Loucy (cell line): ENCODE data around the gene PIP5K1C.

ENCODE experiments used
- H2AFZ ChIP-seq: fragments of 200-600 bp; sonication (generic); 2 replicates; pipeline ENCODE4 v1.6.0; 2016; ENCODE audit warnings: antibody characterized with exemption, mild to moderate bottlenecking, low read length, moderate library complexity
- H3F3A ChIP-seq: fragments of 200-600 bp; 2 replicates; pipeline ENCODE4 v1.6.0; 2016; ENCODE audit warnings: antibody characterized with exemption, low read depth, mild to moderate bottlenecking
- H3K27me3 ChIP-seq: fragments of 200-600 bp; sonication (generic); 2 replicates; pipeline ENCODE4 v1.6.1; 2014; ENCODE audit warnings: low read length, mild to moderate bottlenecking; ENCODE audit not compliant: insufficient read depth, poor library complexity, severe bottlenecking
- H3K36me3 ChIP-seq: fragments of 200-600 bp; sonication (generic); 2 replicates; pipeline ENCODE4 v1.6.1; 2016; ENCODE audit warnings: low read length; ENCODE audit not compliant: insufficient read depth
- H3K4me1 ChIP-seq: fragments of 200-600 bp; sonication (generic); 2 replicates; pipeline ENCODE4 v1.5.1; 2014; ENCODE audit warnings: low read length, mild to moderate bottlenecking; ENCODE audit not compliant: insufficient read depth, poor library complexity, severe bottlenecking
- H3K4me2 ChIP-seq: fragments of 200-600 bp; sonication (generic); 2 replicates; pipeline ENCODE4 v1.6.0; 2014; ENCODE audit warnings: antibody characterized with exemption, low read length, low read depth, mild to moderate bottlenecking; ENCODE audit not compliant: poor library complexity, severe bottlenecking
- H3K4me3 ChIP-seq: fragments of 200-600 bp; sonication (generic); 2 replicates; pipeline ENCODE4 v1.5.1; 2014; ENCODE audit warnings: low read length, mild to moderate bottlenecking, mixed read lengths; ENCODE audit not compliant: poor library complexity, severe bottlenecking
- H3K79me2 ChIP-seq: fragments of 200-600 bp; sonication (generic); 2 replicates; pipeline ENCODE4 v1.6.1; 2014; ENCODE audit warnings: low read length; ENCODE audit not compliant: insufficient read depth
- H3K9ac ChIP-seq: fragments of 200-600 bp; sonication (generic); 2 replicates; pipeline ENCODE4 v1.6.0; 2014; ENCODE audit warnings: mild to moderate bottlenecking, low read depth, low read length, moderate library complexity; ENCODE audit not compliant: poor library complexity, severe bottlenecking
- H3K9me2 ChIP-seq: fragments of 200-600 bp; sonication (generic); replicated peaks from 2 replicates; pipeline ENCODE4 v1.6.1; 2016; ENCODE audit warnings: low read depth, low read length, mixed read lengths
- H3K9me3 ChIP-seq: fragments of 200-600 bp; sonication (generic); 2 replicates; pipeline ENCODE4 v1.6.1; 2014; ENCODE audit warnings: mild to moderate bottlenecking, antibody characterized with exemption, low read length, low read depth; ENCODE audit not compliant: insufficient read depth
- H4K20me1 ChIP-seq: fragments of 200-600 bp; sonication (generic); 2 replicates; pipeline ENCODE4 v1.6.0; 2014; ENCODE audit warnings: antibody characterized with exemption, low read length, mild to moderate bottlenecking; ENCODE audit not compliant: insufficient read depth, poor library complexity, severe bottlenecking
- CTCF ChIP-seq: fragments of 200-600 bp; sonication (generic); conservative IDR thresholded peaks from 2 replicates; pipeline ENCODE4 v1.5.1; 2014; ENCODE audit warnings: mild to moderate bottlenecking, antibody characterized with exemption, low read length
- EZH2phosphoT487 ChIP-seq: fragments of 200-600 bp; IDR thresholded peaks from 2 replicates; pipeline ENCODE4 v1.6.1; 2018; ENCODE audit warnings: antibody characterized with exemption, mild to moderate bottlenecking, moderate library complexity, borderline replicate concordance

Gene PIP5K1C

GRCh38 chr19:3746371-3747056, 46.2 kb upstream of the PIP5K1C start:
- H3K9ac ChIP-seq = no peak overlapping the region
- H3K27me3 ChIP-seq = no peaks in the 10 kb centered on the region
- no peaks in the 10 kb centered on the region for H3K79me2 ChIP-seq
- H3K4me1 ChIP-seq = no peaks in the 10 kb centered on the region
- no peak overlapping the region for H3K4me2 ChIP-seq
- H3K4me3 ChIP-seq = no peak overlapping the region
- no peaks in the 10 kb centered on the region for H3K9me2 ChIP-seq
- no peaks in the 10 kb centered on the region for H3K36me3 ChIP-seq
- H3F3A ChIP-seq = no peaks in the 10 kb centered on the region
- H2AFZ ChIP-seq = no peak overlapping the region
- TF ChIP-seq CTCF = no peak
- no peak for TF ChIP-seq EZH2phosphoT487
- H3K9me3 ChIP-seq = no peaks in the 10 kb centered on the region
- no peaks in the 10 kb centered on the region for H4K20me1 ChIP-seq

- Histone ChIP-seq H3K9me2 (no peaks in the 10 kb centered on the region), H3F3A (no peaks in the 10 kb centered on the region), H3K4me3 (no peak overlapping the region), H4K20me1 (no peaks in the 10 kb centered on the region), H3K79me2 (no peaks in the 10 kb centered on the region), H3K36me3 (no peaks in the 10 kb centered on the region), H3K4me1 (no peaks in the 10 kb centered on the region), H3K9ac (no peak overlapping the region), H3K4me2 (no peak overlapping the region), H2AFZ (no peak overlapping the region), H3K9me3 (no peaks in the 10 kb centered on the region), H3K27me3 (no peaks in the 10 kb centered on the region)
- TF ChIP-seq CTCF (no peak), EZH2phosphoT487 (no peak)
Measured at GRCh38 chr19:3745363-3746045, 45.2 kb upstream of the PIP5K1C start.

- Histone ChIP-seq H3K9me3 (no peaks in the 10 kb centered on the region), H3K79me2 (no peaks in the 10 kb centered on the region), H2AFZ (no peak overlapping the region), H3K4me1 (no peaks in the 10 kb centered on the region), H3K36me3 (no peaks in the 10 kb centered on the region), H3F3A (no peaks in the 10 kb centered on the region), H3K27me3 (no peaks in the 10 kb centered on the region), H3K4me3 (no peak overlapping the region), H4K20me1 (no peaks in the 10 kb centered on the region), H3K9ac (no peak overlapping the region), H3K9me2 (no peaks in the 10 kb centered on the region), H3K4me2 (no peak overlapping the region)
- no peak for TF ChIP-seq EZH2phosphoT487
- no peak for TF ChIP-seq CTCF
Measured at GRCh38 chr19:3743486-3743885, 43.2 kb upstream of the PIP5K1C start.
